ENCODE measurements around the gene PRSS2. TPM values are rescaled to one million over a fixed set of nuclear protein-coding genes. Genes with fewer than 3 reads are reported as not detected.
"Not testable (repeated sequence)": the region's sequence is repeated elsewhere in the genome, so short reads cannot be mapped to it uniquely, and the experiment has no call there.

The PRSS2 gene
- total RNA-seq, 1 donor from 2014 or later: not detected

- ATAC-seq (ENCODE audit: poor library complexity): no peak
- DNase-seq: no peak
- intact Hi-C loops (cut with DNase I): no loop called here
Observed at GRCh38 chr7:142754681-142755575, 15.8 kb upstream of the PRSS2 start.

GRCh38 chr7:142758312-142758711, 12.5 kb upstream of the PRSS2 start:
- ATAC-seq (ENCODE audit: poor library complexity); DNase-seq; intact Hi-C loops (cut with DNase I): not testable (repeated sequence)

- no peak for ATAC-seq (ENCODE audit: poor library complexity)
- intact Hi-C loops (cut with DNase I): no loop called here
- no peak for DNase-seq
Observed at GRCh38 chr7:142759433-142759832, 11.3 kb upstream of the PRSS2 start.

GRCh38 chr7:142760071-142760642, 10.6 kb upstream of the PRSS2 start:
- intact Hi-C loops (cut with DNase I): no loop called here
- no peak for DNase-seq
- no peak for ATAC-seq (ENCODE audit: poor library complexity)

- ATAC-seq (ENCODE audit: poor library complexity); intact Hi-C loops (cut with DNase I); DNase-seq: not testable (repeated sequence)
Observed at GRCh38 chr7:142761606-142762005, 9.2 kb upstream of the PRSS2 start.

- no peak for ATAC-seq (ENCODE audit: poor library complexity)
- intact Hi-C loops (cut with DNase I): no loop called here
Observed at GRCh38 chr7:142762104-142762503, 8.7 kb upstream of the PRSS2 start.

GRCh38 chr7:142767451-142767850, 3.3 kb upstream of the PRSS2 start:
- ATAC-seq (ENCODE audit: poor library complexity): no peak
- DNase-seq: no peak
- intact Hi-C loops (cut with DNase I): no loop called here

More at GRCh38 chr7:142762104-142762503, 8.7 kb upstream of the PRSS2 start:
- DNase-seq: no peak

GRCh38 chr7:142767861-142768260, 2.9 kb upstream of the PRSS2 start:
- no peak for DNase-seq
- intact Hi-C loops (cut with DNase I): no loop called here
- no peak for ATAC-seq (ENCODE audit: poor library complexity)

- DNase-seq; intact Hi-C loops (cut with DNase I); ATAC-seq (ENCODE audit: poor library complexity): not testable (repeated sequence)
Observed at GRCh38 chr7:142768885-142769284, 1.9 kb upstream of the PRSS2 start.

- no peak for ATAC-seq (ENCODE audit: poor library complexity)
- intact Hi-C loops (cut with DNase I): no loop called here
- no peak for DNase-seq
Observed at GRCh38 chr7:142771353-142771723, 568 bp downstream of the PRSS2 start.

GRCh38 chr7:142772051-142772450, 1.3 kb downstream of the PRSS2 start:
- DNase-seq (no peak), ATAC-seq (ENCODE audit: poor library complexity) (no peak)
- intact Hi-C loops (cut with DNase I): no loop called here

GRCh38 chr7:142772673-142773072, 1.9 kb downstream of the PRSS2 start:
- no peak for ATAC-seq (ENCODE audit: poor library complexity)
- intact Hi-C loops (cut with DNase I): no loop called here

GRCh38 chr7:142773230-142773629, 2.5 kb downstream of the PRSS2 start:
- no peak for ATAC-seq (ENCODE audit: poor library complexity)
- intact Hi-C loops (cut with DNase I): no loop called here

More at GRCh38 chr7:142772673-142773072, 1.9 kb downstream of the PRSS2 start:
- no peak for DNase-seq

GRCh38 chr7:142773937-142774744, 3.4 kb downstream of the PRSS2 start:
- ATAC-seq (ENCODE audit: poor library complexity) (no peak), DNase-seq (no peak)
- intact Hi-C loops (cut with DNase I): no loop called here

More at GRCh38 chr7:142773230-142773629, 2.5 kb downstream of the PRSS2 start:
- no peak for DNase-seq

- ATAC-seq (ENCODE audit: poor library complexity): no peak
- intact Hi-C loops (cut with DNase I): no loop called here
- DNase-seq: no peak
Observed at GRCh38 chr7:142774826-142775225, 4.1 kb downstream of the PRSS2 start.

GRCh38 chr7:142775351-142776115, 4.8 kb downstream of the PRSS2 start:
- DNase-seq; ATAC-seq (ENCODE audit: poor library complexity); intact Hi-C loops (cut with DNase I): not testable (repeated sequence)

- intact Hi-C loops (cut with DNase I): no loop called here
- DNase-seq (no peak), ATAC-seq (ENCODE audit: poor library complexity) (no peak)
Observed at GRCh38 chr7:142776206-142776844, 5.6 kb downstream of the PRSS2 start.

GRCh38 chr7:142776845-142777225, 6.1 kb downstream of the PRSS2 start:
- ATAC-seq (ENCODE audit: poor library complexity); DNase-seq; intact Hi-C loops (cut with DNase I): not testable (repeated sequence)

Measured in Right ventricle myocardium superior (tissue), 1 donor.